Stimulated activated naive CD8-positive, alpha-beta T cell treated with anti-CD3 and anti-CD28 coated beads, Interleukin-15, Interleukin-2, amounts not matched to agents 100 ng/mL and 50 ng/mL, for 24 hours (primary cell): Measurements from ENCODE around the gene HBE1.

Source experiments
- H3K27ac Mint-ChIP-seq: one replicate; pipeline ENCODE4 v1.8.0; 2021; ENCODE audit warnings: mild to moderate bottlenecking, mixed read lengths
- H3K27me3 Mint-ChIP-seq: one replicate; pipeline ENCODE4 v1.8.0; 2021; ENCODE audit warnings: mixed read lengths
- H3K36me3 Mint-ChIP-seq: one replicate; pipeline ENCODE4 v1.8.0; 2021; ENCODE audit warnings: low read depth, mixed read lengths
- H3K4me1 Mint-ChIP-seq: one replicate; pipeline ENCODE4 v1.8.0; 2021; ENCODE audit warnings: low read depth, mixed read lengths
- H3K4me3 Mint-ChIP-seq: one replicate; pipeline ENCODE4 v1.8.0; 2021; ENCODE audit warnings: mild to moderate bottlenecking, mixed read lengths
- H3K9me3 Mint-ChIP-seq: one replicate; pipeline ENCODE4 v1.8.0; 2021; ENCODE audit warnings: mixed read lengths

The HBE1 gene

DNA sequence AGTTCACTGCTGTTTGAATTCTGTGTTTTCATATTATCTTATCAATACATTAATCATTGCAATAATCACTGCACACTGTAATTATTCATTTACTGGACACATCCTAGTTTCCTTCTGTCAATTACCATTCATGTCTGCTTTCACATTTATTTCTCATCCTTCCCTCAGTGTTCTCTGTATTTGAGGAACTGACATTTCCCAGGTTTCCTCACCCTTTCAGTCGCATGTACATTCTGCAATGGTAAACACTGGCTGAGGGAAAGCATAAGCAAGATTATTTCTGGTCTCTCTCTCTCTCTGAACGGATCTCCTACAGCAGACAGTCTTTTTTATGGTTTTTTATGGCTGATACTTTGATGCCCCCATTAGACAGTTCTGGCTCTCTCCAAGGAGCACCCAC, 31.3 kb downstream of the HBE1 start:
- H3K27ac Mint-ChIP-seq = no peak overlapping the region
- H3K27me3 Mint-ChIP-seq = peaks cover 7% of the 10 kb centered on the region
- H3K4me3 Mint-ChIP-seq = no peak overlapping the region
- H3K4me1 Mint-ChIP-seq = peaks cover 4% of the 10 kb centered on the region
- H3K9me3 Mint-ChIP-seq = no peaks in the 10 kb centered on the region
- H3K36me3 Mint-ChIP-seq = no peaks in the 10 kb centered on the region

DNA sequence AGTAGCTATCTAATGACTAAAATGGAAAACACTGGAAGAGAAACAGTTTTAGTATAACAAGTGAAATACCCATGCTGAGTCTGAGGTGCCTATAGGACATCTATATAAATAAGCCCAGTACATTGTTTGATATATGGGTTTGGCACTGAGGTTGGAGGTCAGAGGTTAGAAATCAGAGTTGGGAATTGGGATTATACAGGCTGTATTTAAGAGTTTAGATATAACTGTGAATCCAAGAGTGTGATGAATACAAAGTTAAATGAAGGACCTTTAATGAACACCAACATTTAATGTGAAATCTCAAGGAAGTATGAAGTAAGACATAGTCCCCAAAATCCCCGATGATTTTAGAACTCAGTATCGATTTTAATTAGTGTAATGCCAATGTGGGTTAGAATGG, 32.3 kb downstream of the HBE1 start:
- Mint-ChIP-seq H3K36me3 (no peaks in the 10 kb centered on the region), H3K4me3 (no peak overlapping the region), H3K27me3 (peaks cover 7% of the 10 kb centered on the region), H3K9me3 (no peaks in the 10 kb centered on the region), H3K4me1 (peaks cover 4% of the 10 kb centered on the region), H3K27ac (no peak overlapping the region)

GRCh38 chr11:5235364-5236095, 34.2 kb downstream of the HBE1 start:
- Mint-ChIP-seq H3K4me1 (peaks cover 4% of the 10 kb centered on the region), H3K9me3 (no peaks in the 10 kb centered on the region), H3K4me3 (no peak overlapping the region), H3K27me3 (peaks cover 7% of the 10 kb centered on the region), H3K27ac (no peak overlapping the region), H3K36me3 (no peaks in the 10 kb centered on the region)

DNA sequence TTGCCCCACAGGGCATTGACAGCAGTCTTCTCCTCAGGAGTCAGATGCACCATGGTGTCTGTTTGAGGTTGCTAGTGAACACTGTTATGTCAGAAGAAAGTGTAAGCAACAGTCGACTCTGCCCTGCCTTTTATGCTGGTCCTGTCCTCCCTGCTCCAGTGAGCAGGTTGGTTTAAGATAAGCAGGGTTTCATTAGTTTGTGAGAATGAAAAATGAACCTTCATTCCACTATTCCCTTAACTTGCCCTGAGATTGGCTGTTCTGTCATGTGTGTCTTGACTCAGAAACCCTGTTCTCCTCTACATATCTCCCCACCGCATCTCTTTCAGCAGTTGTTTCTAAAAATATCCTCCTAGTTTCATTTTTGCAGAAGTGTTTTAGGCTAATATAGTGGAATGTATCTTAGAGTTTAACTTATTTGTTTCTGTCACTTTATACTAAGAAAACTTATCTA, 35.3 kb downstream of the HBE1 start, which contains the start of gene HBD:
TSS of gene HBD (minus strand) at position 103 of the 454 bp plus-strand sequence. CDS start at position 53, 50 bp downstream.
- Mint-ChIP-seq H3K9me3 (no peaks in the 10 kb centered on the region), H3K27me3 (peaks cover 7% of the 10 kb centered on the region), H3K4me3 (no peak within 1 kb of the TSS), H3K27ac (no peak within 1 kb of the TSS), H3K36me3 (no peaks in the 10 kb centered on the region), H3K4me1 (peaks cover 4% of the 10 kb centered on the region)

- Mint-ChIP-seq H3K4me3 (no peak overlapping the region), H3K9me3 (no peaks in the 10 kb centered on the region), H3K36me3 (no peaks in the 10 kb centered on the region), H3K27ac (no peak overlapping the region), H3K4me1 (peaks cover 4% of the 10 kb centered on the region), H3K27me3 (peaks cover 7% of the 10 kb centered on the region)
These were observed 36.4 kb downstream of the HBE1 start for GRCh38 chr11:5233307-5233706.

GRCh38 chr11:5232821-5233220, 36.9 kb downstream of the HBE1 start:
- H3K4me1 Mint-ChIP-seq = peaks cover 4% of the 10 kb centered on the region
- H3K4me3 Mint-ChIP-seq = no peak overlapping the region
- no peaks in the 10 kb centered on the region for H3K36me3 Mint-ChIP-seq
- no peak overlapping the region for H3K27ac Mint-ChIP-seq
- H3K27me3 Mint-ChIP-seq = peaks cover 9% of the 10 kb centered on the region
- H3K9me3 Mint-ChIP-seq = no peaks in the 10 kb centered on the region

DNA sequence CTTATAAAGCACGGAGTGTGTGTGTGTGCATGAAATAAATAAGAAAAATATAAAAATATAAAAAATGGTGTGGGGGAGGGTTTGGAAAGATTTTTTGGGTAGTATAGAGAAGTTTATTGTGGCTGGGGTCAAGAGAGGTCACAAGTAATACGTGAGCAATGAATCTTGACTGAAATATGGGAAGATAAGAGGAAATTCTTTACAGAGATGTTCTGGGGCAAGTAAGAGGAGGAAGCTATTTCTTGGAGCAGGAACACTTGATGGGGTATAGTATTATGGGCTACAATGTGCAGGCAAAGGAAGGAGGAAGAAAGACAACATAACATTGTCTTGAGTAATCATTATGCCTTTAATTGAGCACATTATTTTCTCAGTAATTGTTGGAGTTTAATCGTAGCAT, 37.6 kb downstream of the HBE1 start:
- H3K4me1 Mint-ChIP-seq = peaks cover 4% of the 10 kb centered on the region
- no peaks in the 10 kb centered on the region for H3K9me3 Mint-ChIP-seq
- H3K27me3 Mint-ChIP-seq = peaks cover 12% of the 10 kb centered on the region
- no peak overlapping the region for H3K4me3 Mint-ChIP-seq
- no peaks in the 10 kb centered on the region for H3K36me3 Mint-ChIP-seq
- no peak overlapping the region for H3K27ac Mint-ChIP-seq

- peaks cover 12% of the 10 kb centered on the region for H3K27me3 Mint-ChIP-seq
- no peaks in the 10 kb centered on the region for H3K9me3 Mint-ChIP-seq
- no peaks in the 10 kb centered on the region for H3K36me3 Mint-ChIP-seq
- peaks cover 4% of the 10 kb centered on the region for H3K4me1 Mint-ChIP-seq
- no peak overlapping the region for H3K27ac Mint-ChIP-seq
- no peak overlapping the region for H3K4me3 Mint-ChIP-seq
These were observed 38.6 kb downstream of the HBE1 start for GRCh38 chr11:5231111-5231510.

DNA sequence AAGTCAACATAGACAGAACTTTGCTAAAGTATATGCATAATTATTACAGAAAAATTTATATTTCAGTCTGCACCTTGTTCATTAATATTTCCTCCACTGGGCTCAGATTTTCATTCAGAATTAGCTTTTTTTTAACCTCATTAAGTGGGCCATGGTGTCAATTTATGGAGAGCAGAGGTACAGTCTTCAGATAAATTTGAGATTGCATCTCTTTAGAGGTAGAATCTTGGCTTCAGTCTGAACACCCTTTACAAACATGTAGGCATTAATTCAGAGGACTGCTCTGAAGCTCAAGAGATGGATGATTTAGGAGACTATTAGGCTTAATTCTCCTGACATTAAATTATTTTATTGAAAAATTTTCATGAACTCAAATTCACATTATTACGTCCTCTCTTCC, 39.5 kb downstream of the HBE1 start:
- Mint-ChIP-seq H3K27ac (no peak overlapping the region), H3K4me1 (peaks cover 4% of the 10 kb centered on the region), H3K36me3 (no peaks in the 10 kb centered on the region), H3K4me3 (no peak overlapping the region), H3K27me3 (peaks cover 7% of the 10 kb centered on the region), H3K9me3 (no peaks in the 10 kb centered on the region)

GRCh38 chr11:5229796-5230195, 39.9 kb downstream of the HBE1 start:
- Mint-ChIP-seq H3K4me3 (no peak overlapping the region), H3K27ac (no peak overlapping the region), H3K27me3 (peaks cover 5% of the 10 kb centered on the region), H3K9me3 (no peaks in the 10 kb centered on the region), H3K4me1 (peaks cover 4% of the 10 kb centered on the region), H3K36me3 (no peaks in the 10 kb centered on the region)

- Mint-ChIP-seq H3K9me3 (no peaks in the 10 kb centered on the region), H3K27me3 (peaks cover 5% of the 10 kb centered on the region), H3K4me1 (peaks cover under 1% of the 10 kb centered on the region), H3K27ac (no peak overlapping the region), H3K36me3 (no peaks in the 10 kb centered on the region), H3K4me3 (no peak overlapping the region)
These were observed 40.4 kb downstream of the HBE1 start for GRCh38 chr11:5229356-5229755.

DNA sequence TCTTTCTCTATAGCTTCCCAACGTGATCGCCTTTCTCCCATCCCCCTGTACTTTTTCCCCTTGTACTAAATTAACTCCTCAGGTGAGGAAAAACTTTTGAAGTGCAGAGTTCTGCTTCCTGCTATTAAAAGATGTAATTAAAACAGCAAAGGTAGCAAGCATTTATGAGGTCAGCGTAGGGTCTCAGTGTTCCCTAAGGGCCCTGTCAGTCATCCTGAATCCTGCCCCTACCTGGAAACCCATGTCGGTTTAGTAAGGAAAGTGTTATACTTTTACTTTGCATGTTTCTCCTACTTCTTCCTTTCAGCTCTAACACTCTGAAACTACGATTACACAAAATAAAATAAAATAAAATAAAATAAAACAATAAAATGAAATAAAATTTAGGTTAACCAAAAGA, 41.6 kb downstream of the HBE1 start:
- Mint-ChIP-seq H3K27me3 (peaks cover 5% of the 10 kb centered on the region), H3K36me3 (no peaks in the 10 kb centered on the region), H3K4me1 (no peaks in the 10 kb centered on the region), H3K4me3 (no peak overlapping the region), H3K27ac (no peak overlapping the region), H3K9me3 (no peaks in the 10 kb centered on the region)

DNA sequence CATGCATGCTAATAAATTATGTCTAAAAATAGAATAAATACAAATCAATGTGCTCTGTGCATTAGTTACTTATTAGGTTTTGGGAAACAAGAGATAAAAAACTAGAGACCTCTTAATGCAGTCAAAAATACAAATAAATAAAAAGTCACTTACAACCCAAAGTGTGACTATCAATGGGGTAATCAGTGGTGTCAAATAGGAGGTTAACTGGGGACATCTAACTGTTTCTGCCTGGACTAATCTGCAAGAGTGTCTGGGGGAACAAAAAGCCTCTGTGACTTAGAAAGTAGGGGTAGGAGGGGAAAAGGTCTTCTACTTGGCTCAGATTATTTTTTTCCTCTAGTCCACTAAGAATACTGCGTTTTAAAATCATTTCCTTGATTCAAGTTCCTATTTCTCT, 42.1 kb downstream of the HBE1 start:
- no peaks in the 10 kb centered on the region for H3K4me1 Mint-ChIP-seq
- no peaks in the 10 kb centered on the region for H3K36me3 Mint-ChIP-seq
- H3K27me3 Mint-ChIP-seq = peaks cover 5% of the 10 kb centered on the region
- H3K9me3 Mint-ChIP-seq = no peaks in the 10 kb centered on the region
- H3K27ac Mint-ChIP-seq = no peak overlapping the region
- H3K4me3 Mint-ChIP-seq = no peak overlapping the region

DNA sequence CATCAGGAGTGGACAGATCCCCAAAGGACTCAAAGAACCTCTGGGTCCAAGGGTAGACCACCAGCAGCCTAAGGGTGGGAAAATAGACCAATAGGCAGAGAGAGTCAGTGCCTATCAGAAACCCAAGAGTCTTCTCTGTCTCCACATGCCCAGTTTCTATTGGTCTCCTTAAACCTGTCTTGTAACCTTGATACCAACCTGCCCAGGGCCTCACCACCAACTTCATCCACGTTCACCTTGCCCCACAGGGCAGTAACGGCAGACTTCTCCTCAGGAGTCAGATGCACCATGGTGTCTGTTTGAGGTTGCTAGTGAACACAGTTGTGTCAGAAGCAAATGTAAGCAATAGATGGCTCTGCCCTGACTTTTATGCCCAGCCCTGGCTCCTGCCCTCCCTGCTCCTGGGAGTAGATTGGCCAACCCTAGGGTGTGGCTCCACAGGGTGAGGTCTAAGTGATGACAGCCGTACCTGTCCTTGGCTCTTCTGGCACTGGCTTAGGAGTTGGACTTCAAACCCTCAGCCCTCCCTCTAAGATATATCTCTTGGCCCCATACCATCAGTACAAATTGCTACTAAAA, 42.9 kb downstream of the HBE1 start, which contains the start of gene HBB:
TSS of gene HBB (minus strand) at position 340 of the 579 bp plus-strand sequence. CDS start at position 290, 50 bp downstream.
- peaks cover 5% of the 10 kb centered on the region for H3K27me3 Mint-ChIP-seq
- H3K36me3 Mint-ChIP-seq = no peaks in the 10 kb centered on the region
- no peak within 1 kb of the TSS for H3K4me3 Mint-ChIP-seq
- H3K9me3 Mint-ChIP-seq = no peaks in the 10 kb centered on the region
- no peak within 1 kb of the TSS for H3K27ac Mint-ChIP-seq
- H3K4me1 Mint-ChIP-seq = no peaks in the 10 kb centered on the region

- no peaks in the 10 kb centered on the region for H3K9me3 Mint-ChIP-seq
- H3K27me3 Mint-ChIP-seq = peaks cover 5% of the 10 kb centered on the region
- H3K27ac Mint-ChIP-seq = no peak overlapping the region
- no peaks in the 10 kb centered on the region for H3K36me3 Mint-ChIP-seq
- H3K4me3 Mint-ChIP-seq = no peak overlapping the region
- H3K4me1 Mint-ChIP-seq = no peaks in the 10 kb centered on the region
These were observed 44.3 kb downstream of the HBE1 start for GRCh38 chr11:5225480-5225871.
